HepG2 (cell line): Measurements from ENCODE around the gene ADCY1. TPM values are rescaled to one million over a fixed set of nuclear protein-coding genes. Genes with fewer than 3 reads are reported as not detected.

Source experiments
- ATAC-seq: fragments of 200-7000 bp; cut with Tn5 transposase; 3 replicates; pipeline ENCODE4 v1.9.1; 2020; ENCODE audit warnings: mild to moderate bottlenecking, moderate library complexity
- BruUV-seq: library from RNA; stranded (reverse); fragments of 400-500 nt; replicated peaks from 2 replicates; lab custom pipeline; 2021; lab: Mats Ljungman, UMichigan
- CTCF ChIA-PET: fragments of 300-600 bp; formaldehyde crosslinking; extraction: SDS; loops from one replicate; lab custom pipeline; 2021; ENCODE audit warnings: low total read pairs, inconsistent platforms, low intra/inter-chr PET ratio; lab: Yijun Ruan, JAX
- POLR2A ChIA-PET: fragments of 350-600 bp; sonication (Branson Sonifier 250); formaldehyde crosslinking; loops from one replicate; lab custom pipeline; 2020; ENCODE audit warnings: antibody characterized with exemption, inconsistent platforms; lab: Yijun Ruan, JAX
- DNase-seq: peaks from one replicate; pipeline ENCODE4 v3.0.0-alpha.2; 2015; ENCODE audit warnings: low spot score
- FAIRE-seq: peaks from 3 replicates; lab custom pipeline; 2011; peaks lifted over from hg19 to GRCh38; lab: Jason Lieb, UNC
- H2AFZ ChIP-seq: one replicate; pipeline ENCODE4 v1.6.1; 2011; ENCODE audit warnings: low read length, inconsistent platforms
- H3K27ac ChIP-seq: fragments of 300-600 bp; 3 replicates; pipeline ENCODE4 v1.8.0; 2011; ENCODE audit warnings: mixed run types, mild to moderate bottlenecking, mixed read lengths, low read length, inconsistent platforms; ENCODE audit not compliant: insufficient read depth; ENCODE audit errors: extremely low read length
- H3K27me3 ChIP-seq, 2 experiments: fragments of 200-600 bp in 1 of 2; 2 replicates in 1 of 2; 3 replicates in 1 of 2; pipeline versions ENCODE4 v1.6.0 to v1.8.0; 2011; ENCODE audit warnings: low read length in 2 of 2, mild to moderate bottlenecking in 2 of 2, moderate library complexity in 2 of 2, inconsistent platforms in 1 of 2; ENCODE audit not compliant: insufficient read depth in 2 of 2, control insufficient read depth in 1 of 2
- H3K36me3 ChIP-seq, 2 experiments: fragments of 200-600 bp in 1 of 2; replicated peaks in 1 of 2; 2 replicates in 1 of 2; 3 replicates in 1 of 2; pipeline versions ENCODE4 v1.5.1 to v1.8.0; 2011; ENCODE audit warnings: low read length in 2 of 2, inconsistent platforms in 1 of 2; ENCODE audit not compliant: insufficient read depth in 2 of 2, control insufficient read depth in 1 of 2
- H3K4me1 ChIP-seq: 2 replicates; pipeline ENCODE4 v1.5.1; 2012; ENCODE audit warnings: low read length, inconsistent platforms; ENCODE audit not compliant: insufficient read depth
- H3K4me2 ChIP-seq: 2 replicates; pipeline ENCODE4 v1.6.0; 2011; ENCODE audit warnings: low read depth, low read length, inconsistent platforms
- H3K4me3 ChIP-seq, 3 experiments: fragments of 200-600 bp in 1 of 3; sonication (generic), shearing (Covaris generic) in 1 of 3; replicated peaks in 1 of 3; 2 replicates each; pipeline ENCODE4 v1.5.1; 2011 to 2016; ENCODE audit warnings: low read length in 3 of 3, inconsistent platforms in 2 of 3, low read depth in 2 of 3, mild to moderate bottlenecking in 2 of 3, control low read depth in 1 of 3, mixed read lengths in 1 of 3; ENCODE audit not compliant: insufficient read depth in 1 of 3
- H3K79me2 ChIP-seq: one replicate; pipeline ENCODE4 v1.6.1; 2011; ENCODE audit warnings: low read length, inconsistent platforms; ENCODE audit not compliant: insufficient read depth
- H3K9ac ChIP-seq: 2 replicates; pipeline ENCODE4 v1.6.0; 2011; ENCODE audit warnings: mild to moderate bottlenecking, low read depth, low read length, inconsistent platforms; ENCODE audit not compliant: insufficient read depth
- H3K9me3 ChIP-seq: 2 replicates; pipeline ENCODE4 v1.5.1; 2012; ENCODE audit warnings: mild to moderate bottlenecking, low read length
- H4K20me1 ChIP-seq: 2 replicates; pipeline ENCODE4 v1.6.0; 2011; ENCODE audit warnings: inconsistent platforms, mild to moderate bottlenecking, low read length, moderate library complexity; ENCODE audit not compliant: insufficient read depth
- HES4 ChIP-seq: sonication (generic); formaldehyde crosslinking; IDR thresholded peaks from 2 replicates; pipeline ENCODE4 v1.9.0; 2021; ENCODE audit warnings: mild to moderate bottlenecking, missing genetic modification reagents, borderline replicate concordance
- JDP2 ChIP-seq: sonication (generic); formaldehyde crosslinking; IDR thresholded peaks from 2 replicates; pipeline ENCODE4 v1.8.1; 2022; ENCODE audit warnings: missing genetic modification reagents, borderline replicate concordance
- MNT ChIP-seq: fragments of 450-650 bp; IDR thresholded peaks from 2 replicates; pipeline ENCODE4 v1.6.1; 2016
- PAX8 ChIP-seq: sonication (generic); formaldehyde crosslinking; IDR thresholded peaks from 2 replicates; pipeline ENCODE4 v1.8.0; 2022; ENCODE audit warnings: mild to moderate bottlenecking, missing genetic modification reagents, borderline replicate concordance
- REST ChIP-seq, 2 experiments: IDR thresholded peaks; 2 replicates each; pipeline ENCODE4 v1.6.1; 2011 to 2012; ENCODE audit warnings: low read length in 2 of 2, borderline replicate concordance in 1 of 2, low read depth in 1 of 2, mild to moderate bottlenecking in 1 of 2, moderate library complexity in 1 of 2
- RFX5 ChIP-seq: IDR thresholded peaks from 2 replicates; pipeline ENCODE4 v1.6.1; 2011; ENCODE audit warnings: low read depth, low read length, improper control_type of control experiment
- ZNF484 ChIP-seq: sonication (generic); formaldehyde crosslinking; IDR thresholded peaks from 2 replicates; pipeline ENCODE4 v1.5.1; 2020; ENCODE audit warnings: mild to moderate bottlenecking, low read depth, missing genetic modification reagents, borderline replicate concordance
- ZNF615 ChIP-seq: sonication (generic); formaldehyde crosslinking; IDR thresholded peaks from 2 replicates; pipeline ENCODE4 v1.5.0; 2020; ENCODE audit warnings: mild to moderate bottlenecking, missing genetic modification reagents, borderline replicate concordance
- WGBS: methylation state at CpG from one replicate; pipeline ENCODE4 v1.1.6; 2017; ENCODE audit warnings: low lambda C conversion rate; 5-methylcytosine and 5-hydroxymethylcytosine counted together
- in situ Hi-C: cut with HindIII; loops from 2 replicates; pipeline ENCODE4 v1.10.0; 2017; ENCODE audit warnings: low pct_unique_long_range_greater_than_20kb; ENCODE audit not compliant: extremely low pct_ligation_motif_present
- intact Hi-C: fragments of 100-400 bp; cut with micrococcal nuclease; formaldehyde crosslinking; loops from one replicate; pipeline ENCODE4 v1.10.0; 2022; ENCODE audit not compliant: unreplicated experiment
- polyA plus RNA-seq, 8 experiments: library from polyadenylated mRNA; depleted of rRNA in 3 of 8; stranded (reverse) in 7 of 8; unstranded in 1 of 8; fragments of >200 nt; fragmentation: Illumina TruSeq in 4 of 8; extraction: Trizol in 4 of 8; gene quantifications; 2 replicates each; pipeline versions ENCODE4 v1.2.1 to v1.2.3, GENCODE V29; 2011 to 2016; ENCODE audit warnings: low read depth in 4 of 8, missing spikeins in 1 of 8, mixed read lengths in 1 of 8; ENCODE audit not compliant: insufficient read depth in 1 of 8
- total RNA-seq, 5 experiments: library from RNA; depleted of rRNA; stranded (reverse); fragments of >200 nt; fragmentation: Illumina TruSeq; extraction: Trizol; gene quantifications; 2 replicates each; pipeline ENCODE4 v1.2.3, GENCODE V29; 2016; ENCODE audit warnings: low read depth in 1 of 5

ADCY1 gene
- total and polyA plus RNA-seq, 2 of the 13 experiments (the other 11 are each of a cell fraction or from before 2014, with no cell fraction given) = 0.80 to 1.2 TPM

DNA sequence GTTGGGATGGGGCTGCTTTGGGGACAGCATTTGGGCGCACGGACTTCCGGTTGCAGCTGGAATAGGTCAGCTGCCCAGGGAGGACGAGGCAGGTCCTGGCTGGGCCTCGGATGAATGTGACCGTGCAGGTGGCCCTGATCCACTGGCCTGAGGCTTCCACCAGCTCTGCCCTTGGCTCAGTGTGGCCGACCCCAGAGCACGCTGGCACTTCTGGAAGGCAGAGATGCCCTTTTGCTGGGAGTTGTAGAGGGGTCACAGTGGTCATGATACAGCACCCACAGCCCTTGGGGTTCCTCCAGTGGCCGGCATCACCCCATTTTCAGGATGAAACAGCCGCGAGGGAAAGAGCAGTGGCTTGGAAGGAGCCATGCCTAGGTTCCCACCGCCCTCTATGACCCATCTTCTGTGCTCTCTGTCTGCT, 19.0 kb downstream of the ADCY1 start (continued):
- TF ChIP-seq REST (IDR thresholded peaks at IDR 0.05; ENCODE audit: borderline replicate concordance in 1 of 2, low read depth in 1 of 2, low read length in 2 of 2) (no peak), RFX5 (no peak), JDP2 (CRISPR knock-in tag) (no peak), ZNF484 (CRISPR knock-in tag) (no peak), PAX8 (no peak), ZNF615 (CRISPR knock-in tag) (no peak)

DNA sequence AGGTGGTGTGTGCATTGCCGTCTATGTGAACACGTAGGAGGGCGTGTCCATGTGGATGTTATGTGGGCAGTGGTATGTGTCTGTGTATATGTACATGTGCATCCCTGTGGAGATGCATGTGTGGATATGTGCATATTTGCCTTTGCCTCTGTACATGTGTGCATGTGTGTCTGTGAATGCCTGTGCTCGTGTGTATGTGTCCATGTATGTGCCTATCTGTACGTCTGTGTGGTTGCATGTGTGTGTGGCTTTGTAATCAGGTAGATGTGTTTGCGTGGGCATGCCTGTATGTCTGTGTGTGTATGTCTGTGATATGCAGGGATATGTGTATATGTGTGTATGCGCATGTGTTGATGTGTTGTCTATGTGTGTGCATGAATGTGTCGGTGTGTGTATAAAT, 19.7 kb downstream of the ADCY1 start:
- H3K36me3 ChIP-seq = no peaks in the 10 kb centered on the region
- ChIA-PET CTCF (no interaction called here), POLR2A (no interaction called here)
- H2AFZ ChIP-seq = no peak overlapping the region
- no TSS peak for BruUV-seq
- peaks cover 0 to 18% of the 10 kb centered on the region in 2 experiments; a peak in 4 of 5 replicates for H3K27me3 ChIP-seq
- no peak for ATAC-seq
- peak; percentile 56 for TF ChIP-seq MNT
- TF ChIP-seq HES4 (CRISPR knock-in tag) = no peak
- DNase-seq = no peak
- H3K79me2 ChIP-seq = no peaks in the 10 kb centered on the region
- WGBS = 64% methylated on average over 8 of the region's 8 CpGs
- no peak overlapping the region for H3K4me2 ChIP-seq
- intact Hi-C loops (no loop called here), in situ Hi-C loops (loop anchor here (25.0 kb wide), 1 partner anchor 432 kb away; the partner anchor contains the start of gene RAMP3)
- no peak overlapping the region for H3K27ac ChIP-seq
- no peak overlapping the region for H3K9ac ChIP-seq
- FAIRE-seq = no peak
- no peak overlapping the region for H3K4me3 ChIP-seq
- H4K20me1 ChIP-seq = no peaks in the 10 kb centered on the region
- no peaks in the 10 kb centered on the region for H3K4me1 ChIP-seq
- no peaks in the 10 kb centered on the region for H3K9me3 ChIP-seq
